Measurements from ENCODE around the gene AHDC1. TPM values are rescaled to one million over a fixed set of nuclear protein-coding genes. Genes with fewer than 3 reads are reported as not detected.

AHDC1 gene
- total and polyA plus RNA-seq, 2 donors (not counting 3 experiments of a cell fraction or from before 2014, with no cell fraction given), result 7.0 to 32.1 TPM

DNA sequence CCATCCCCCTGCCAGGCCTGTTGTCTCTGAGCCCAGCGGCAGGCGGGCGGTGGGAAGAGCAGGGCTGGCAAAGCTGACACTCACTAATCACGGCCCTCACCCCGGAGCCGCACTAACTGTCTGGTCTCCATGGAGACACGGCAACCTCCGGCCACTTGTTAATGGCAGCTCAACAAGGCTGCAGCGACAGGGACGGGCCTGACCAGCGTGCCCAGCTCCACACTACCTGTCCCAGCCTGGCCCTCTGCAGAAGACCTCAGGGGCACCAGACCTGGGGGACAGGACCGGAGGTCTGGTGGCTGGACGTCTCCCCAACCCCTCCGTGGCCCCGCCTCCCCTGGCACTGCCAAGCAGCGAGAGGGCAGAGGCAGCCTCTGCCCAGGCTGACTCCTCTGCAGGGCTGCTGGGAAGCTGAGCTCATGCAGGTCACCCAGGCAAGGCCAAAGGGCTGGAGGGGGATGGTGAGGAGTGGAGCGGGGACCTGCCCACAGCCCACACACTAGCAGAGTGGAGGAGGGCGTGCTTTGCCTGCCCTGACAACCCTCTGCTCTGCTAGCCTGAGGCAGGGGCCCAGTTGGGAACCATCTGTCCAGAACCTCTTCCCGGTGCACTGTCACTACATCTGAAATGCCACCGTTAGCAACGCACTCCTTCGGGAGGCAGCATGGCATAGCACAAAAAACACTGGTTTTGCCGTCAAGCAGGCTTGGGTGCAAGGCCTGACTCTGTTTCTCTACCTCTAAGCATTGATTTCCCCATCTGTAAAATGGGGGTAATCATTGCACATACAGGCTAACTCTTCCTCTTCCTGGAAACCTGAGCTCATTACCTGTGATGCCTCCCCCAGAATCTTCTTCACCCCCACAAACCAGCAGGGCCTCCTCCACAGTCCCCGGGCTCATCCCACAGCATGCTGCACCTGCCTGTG lies 84.3 kb downstream of the AHDC1 start:
- Histone ChIP-seq H3K79me2 (ENCODE audit: control insufficient read depth, insufficient read depth, low read length) (no peaks in the 10 kb centered on the region), H3K27ac (ENCODE audit: insufficient read depth, low read depth, low read length) (no peak overlapping the region), H3K9ac (replicated peaks; ENCODE audit: extremely low read depth, insufficient read depth, low read length) (no peak overlapping the region), H4K20me1 (replicated peaks; ENCODE audit: control insufficient read depth, extremely low read depth, insufficient read depth, low read length) (no peaks in the 10 kb centered on the region), H3K4me3 (replicated peaks in 1 of 3; ENCODE audit: insufficient read depth in 1 of 3, low read depth in 1 of 3, low read length in 3 of 3) (no peak overlapping the region), H2AFZ (ENCODE audit: low read depth, low read length) (peak overlapping the region; percentile 35), H3K4me1 (ENCODE audit: control insufficient read depth, extremely low read depth, insufficient read depth, low read length) (peaks cover 13% of the 10 kb centered on the region), H3K36me3 (ENCODE audit: control insufficient read depth in 2 of 2, extremely low read depth in 1 of 2, insufficient read depth in 2 of 2, low read length in 2 of 2) (no peaks in the 10 kb centered on the region), H3K27me3 (ENCODE audit: control insufficient read depth in 2 of 2, insufficient read depth in 2 of 2, low read length in 2 of 2) (no peaks in the 10 kb centered on the region), H3K9me3 (replicated peaks; ENCODE audit: control insufficient read depth, insufficient read depth, low read length) (no peaks in the 10 kb centered on the region), H3K4me2 (ENCODE audit: insufficient read depth, low read length) (no peak overlapping the region), H3K9me1 (replicated peaks; ENCODE audit: control insufficient read depth, extremely low read depth, insufficient read depth, low read length) (no peaks in the 10 kb centered on the region)
- dilution Hi-C loops (cut with MboI; ENCODE audit: extremely low pct_ligation_motif_present, low sequenced_read_pairs), result no loop called here
- DNase-seq (ENCODE audit: low read depth, low spot score) (no peak), FAIRE-seq (no peak)
- no peak for TF ChIP-seq GATA2 (IDR thresholded peaks at IDR 0.05; ENCODE audit: insufficient read depth, insufficient read length, low read depth, low read length)
- TF ChIP-seq, protein P1, sequence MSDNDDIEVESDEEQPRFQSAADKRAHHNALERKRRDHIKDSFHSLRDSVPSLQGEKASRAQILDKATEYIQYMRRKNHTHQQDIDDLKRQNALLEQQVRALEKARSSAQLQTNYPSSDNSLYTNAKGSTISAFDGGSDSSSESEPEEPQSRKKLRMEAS (IDR thresholded peaks at IDR 0.05; ENCODE audit: insufficient read depth, insufficient read length), result no peak
- no peak for TF ChIP-seq JUN (IDR thresholded peaks at IDR 0.05; ENCODE audit: borderline replicate concordance, insufficient read depth, insufficient read length, low read depth)
- TF ChIP-seq EZH2 (IDR thresholded peaks at IDR 0.05; ENCODE audit: borderline replicate concordance, low read depth, low read length, severe bottlenecking), result no peak
- TF ChIP-seq FOS (IDR thresholded peaks at IDR 0.05; ENCODE audit: borderline replicate concordance, insufficient read depth, low read length), result no peak
- TF ChIP-seq, protein P2, sequence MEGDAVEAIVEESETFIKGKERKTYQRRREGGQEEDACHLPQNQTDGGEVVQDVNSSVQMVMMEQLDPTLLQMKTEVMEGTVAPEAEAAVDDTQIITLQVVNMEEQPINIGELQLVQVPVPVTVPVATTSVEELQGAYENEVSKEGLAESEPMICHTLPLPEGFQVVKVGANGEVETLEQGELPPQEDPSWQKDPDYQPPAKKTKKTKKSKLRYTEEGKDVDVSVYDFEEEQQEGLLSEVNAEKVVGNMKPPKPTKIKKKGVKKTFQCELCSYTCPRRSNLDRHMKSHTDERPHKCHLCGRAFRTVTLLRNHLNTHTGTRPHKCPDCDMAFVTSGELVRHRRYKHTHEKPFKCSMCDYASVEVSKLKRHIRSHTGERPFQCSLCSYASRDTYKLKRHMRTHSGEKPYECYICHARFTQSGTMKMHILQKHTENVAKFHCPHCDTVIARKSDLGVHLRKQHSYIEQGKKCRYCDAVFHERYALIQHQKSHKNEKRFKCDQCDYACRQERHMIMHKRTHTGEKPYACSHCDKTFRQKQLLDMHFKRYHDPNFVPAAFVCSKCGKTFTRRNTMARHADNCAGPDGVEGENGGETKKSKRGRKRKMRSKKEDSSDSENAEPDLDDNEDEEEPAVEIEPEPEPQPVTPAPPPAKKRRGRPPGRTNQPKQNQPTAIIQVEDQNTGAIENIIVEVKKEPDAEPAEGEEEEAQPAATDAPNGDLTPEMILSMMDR (IDR thresholded peaks at IDR 0.05; ENCODE audit: extremely low read depth in 1 of 2, insufficient read depth in 1 of 2, low read depth in 1 of 2, low read length in 2 of 2), result no peak
- no peak for TF ChIP-seq POLR2AphosphoS5 (IDR thresholded peaks at IDR 0.05; ENCODE audit: insufficient read depth, low read depth, low read length)
- TF ChIP-seq POLR2A (IDR thresholded peaks at IDR 0.05; ENCODE audit: low read depth, low read length), result no peak
- TF ChIP-seq MYC (IDR thresholded peaks at IDR 0.05; ENCODE audit: low read depth, low read length), result no peak
- ChIA-PET POLR2A (no interaction called here), CTCF (interaction anchor here (1.0 to 1.9 kb wide), 4 partner anchors 37 to 103 kb away, joined by 3 to 5 read pairs (median 4); no protein-coding TSS in a partner anchor)
- no TSS peak for BruUV-seq (replicated peaks)
- intact Hi-C loops (cut with micrococcal nuclease), result no loop called here
